IMR-90 (cell line): Measurements from ENCODE around the gene HGF. TPM values are rescaled to one million over a fixed set of nuclear protein-coding genes. Genes with fewer than 3 reads are reported as not detected.
A peak's percentile ranks its signal among the peaks of the same experiment; 100 is the strongest.

Experiments
- ATAC-seq: fragments of 200-7000 bp; cut with Tn5 transposase; 2 replicates; pipeline ENCODE4 v1.9.1; 2020; ENCODE audit warnings: low read depth, mild to moderate bottlenecking, moderate library complexity
- BruUV-seq: library from RNA; stranded (reverse); fragments of 400-500 nt; replicated peaks from 2 replicates; lab custom pipeline; 2021; lab: Mats Ljungman, UMichigan
- CTCF ChIA-PET: fragments of 300-600 bp; formaldehyde crosslinking; extraction: SDS; loops from one replicate; lab custom pipeline; 2021; ENCODE audit warnings: antibody characterized with exemption; lab: Yijun Ruan, JAX
- POLR2A ChIA-PET: fragments of 300-600 bp; sonication (Branson Sonifier 250); formaldehyde crosslinking; loops from one replicate; lab custom pipeline; 2022; ENCODE audit warnings: antibody characterized with exemption; ENCODE audit not compliant: unreplicated experiment; lab: Charles Lee
- DNase-seq: peaks from one replicate; pipeline ENCODE4 v3.0.0; 2013
- H2AFZ ChIP-seq: replicated peaks from 2 replicates; pipeline ENCODE3; 2013; ENCODE audit warnings: low read length, mild to moderate bottlenecking; ENCODE audit not compliant: poor library complexity
- H2AK5ac ChIP-seq: 2 replicates; pipeline ENCODE4 v1.6.1; 2013; ENCODE audit warnings: low read depth, low read length, inconsistent platforms
- H2AK9ac ChIP-seq: replicated peaks from 2 replicates; pipeline ENCODE3; 2013; ENCODE audit warnings: mild to moderate bottlenecking, low read depth, low read length, moderate library complexity; ENCODE audit not compliant: poor library complexity
- H2BK120ac ChIP-seq: 2 replicates; pipeline ENCODE4 v1.6.1; 2013; ENCODE audit warnings: low read depth, low read length, inconsistent platforms
- H2BK15ac ChIP-seq: 3 replicates; pipeline ENCODE4 v1.6.1; 2013; ENCODE audit warnings: low read depth, low read length, inconsistent platforms
- H2BK20ac ChIP-seq: 2 replicates; pipeline ENCODE4 v1.6.1; 2013; ENCODE audit warnings: low read depth, mild to moderate bottlenecking, inconsistent platforms, low read length, moderate library complexity
- H2BK5ac ChIP-seq: 2 replicates; pipeline ENCODE4 v1.6.1; 2013; ENCODE audit warnings: mild to moderate bottlenecking, low read depth, low read length, inconsistent platforms; ENCODE audit not compliant: poor library complexity, severe bottlenecking
- H3K14ac ChIP-seq: replicated peaks from 2 replicates; pipeline ENCODE4 v1.6.1; 2013; ENCODE audit warnings: low read depth, low read length, inconsistent platforms
- H3K18ac ChIP-seq: 2 replicates; pipeline ENCODE4 v1.6.1; 2013; ENCODE audit warnings: low read depth, low read length, control low read depth
- H3K23ac ChIP-seq: 2 replicates; pipeline ENCODE4 v1.6.1; 2013; ENCODE audit warnings: low read depth, low read length, inconsistent platforms
- H3K27ac ChIP-seq: 2 replicates; pipeline ENCODE4 v1.5.1; 2013; ENCODE audit warnings: mild to moderate bottlenecking, control low read depth, low read length; ENCODE audit not compliant: insufficient read depth
- H3K27me3 ChIP-seq: 2 replicates; pipeline ENCODE4 v1.6.1; 2013; ENCODE audit warnings: low read length; ENCODE audit not compliant: control insufficient read depth, insufficient read depth
- H3K36me3 ChIP-seq: 2 replicates; pipeline ENCODE4 v1.6.1; 2013; ENCODE audit warnings: low read length, mixed read lengths; ENCODE audit not compliant: control insufficient read depth, insufficient read depth
- H3K4ac ChIP-seq: 2 replicates; pipeline ENCODE4 v1.6.1; 2013; ENCODE audit warnings: low read depth, low read length, inconsistent platforms
- H3K4me1 ChIP-seq: 2 replicates; pipeline ENCODE4 v1.6.1; 2013; ENCODE audit warnings: low read length, mixed read lengths; ENCODE audit not compliant: control insufficient read depth, insufficient read depth
- H3K4me2 ChIP-seq: 2 replicates; pipeline ENCODE4 v1.6.1; 2013; ENCODE audit warnings: low read depth, mild to moderate bottlenecking, control low read depth, low read length, moderate library complexity
- H3K4me3 ChIP-seq: 2 replicates; pipeline ENCODE4 v1.5.1; 2013; ENCODE audit warnings: low read depth, mild to moderate bottlenecking, control low read depth, low read length, moderate library complexity; ENCODE audit not compliant: insufficient read depth
- H3K56ac ChIP-seq: 2 replicates; pipeline ENCODE4 v1.6.1; 2013; ENCODE audit warnings: low read length, inconsistent platforms; ENCODE audit not compliant: insufficient read depth; ENCODE audit errors: extremely low read depth
- H3K79me1 ChIP-seq, 2 experiments: 2 replicates each; pipeline ENCODE4 v1.6.1; 2013; ENCODE audit warnings: low read length in 2 of 2, inconsistent platforms in 1 of 2, low read depth in 1 of 2
- H3K9ac ChIP-seq: 2 replicates; pipeline ENCODE4 v1.6.1; 2013; ENCODE audit warnings: low read depth, low read length, control low read depth
- H3K9me1 ChIP-seq: 2 replicates; pipeline ENCODE4 v1.6.1; 2013; ENCODE audit warnings: low read length, inconsistent platforms; ENCODE audit not compliant: insufficient read depth
- H3K9me3 ChIP-seq: 2 replicates; pipeline ENCODE4 v1.6.1; 2013; ENCODE audit warnings: low read length; ENCODE audit not compliant: control insufficient read depth, insufficient read depth
- H4K20me1 ChIP-seq: 2 replicates; pipeline ENCODE4 v1.6.1; 2013; ENCODE audit warnings: low read length, inconsistent platforms; ENCODE audit not compliant: insufficient read depth
- H4K5ac ChIP-seq: 2 replicates; pipeline ENCODE4 v1.6.1; 2013; ENCODE audit warnings: mild to moderate bottlenecking, low read depth, low read length, control low read depth
- H4K8ac ChIP-seq, 2 experiments: 2 replicates each; pipeline ENCODE4 v1.6.1; 2013; ENCODE audit warnings: low read depth in 2 of 2, low read length in 2 of 2, control low read depth in 1 of 2, inconsistent platforms in 1 of 2
- H4K91ac ChIP-seq: 2 replicates; pipeline ENCODE4 v1.6.1; 2013; ENCODE audit warnings: low read depth, low read length, inconsistent platforms; ENCODE audit not compliant: insufficient read depth
- MAFK ChIP-seq: IDR thresholded peaks from 2 replicates; pipeline ENCODE4 v1.6.1; 2012; ENCODE audit warnings: low read depth, low read length, improper control_type of control experiment
- MAZ ChIP-seq: IDR thresholded peaks from 2 replicates; pipeline ENCODE4 v1.6.1; 2012; ENCODE audit warnings: low read depth, mild to moderate bottlenecking, low read length, improper control_type of control experiment, moderate library complexity, borderline replicate concordance
- WGBS, 2 experiments: methylation state at CpG; one replicate each; pipeline versions ENCODE4 v1.1.5 to v1.1.7; 2013; ENCODE audit warnings: missing lambda C conversion rate in 2 of 2; ENCODE audit not compliant: insufficient read length in 1 of 2; ENCODE audit errors: extremely low coverage in 2 of 2; 5-methylcytosine and 5-hydroxymethylcytosine counted together
- dilution Hi-C: fragments of 300-500 bp; cut with HindIII; formaldehyde crosslinking; loops from one replicate; pipeline ENCODE4 v1.14.3; 2018; ENCODE audit warnings: low sequenced_read_pairs; ENCODE audit not compliant: unreplicated experiment
- in situ Hi-C: fragments of 300-500 bp; cut with MboI; formaldehyde crosslinking; loops from 3 replicates; pipeline ENCODE4 v1.14.3; 2019; ENCODE audit warnings: low sequenced_read_pairs, inconsistent platforms, mixed read lengths
- intact Hi-C: fragments of 100-400 bp; cut with micrococcal nuclease; formaldehyde crosslinking; loops from 2 replicates; pipeline ENCODE4 v1.10.0; 2022
- polyA plus RNA-seq, 3 experiments: library from polyadenylated mRNA; depleted of rRNA; stranded (reverse); fragments of >200 nt; gene quantifications; 2 replicates each; pipeline ENCODE4 v1.2.3, GENCODE V29; 2012; ENCODE audit warnings: low replicate concordance in 1 of 3
- total RNA-seq: library from RNA; depleted of rRNA; stranded (reverse); fragments of >200 nt; gene quantifications from 2 replicates; pipeline ENCODE4 v1.2.3, GENCODE V29; 2012

The HGF gene
- total and polyA plus RNA-seq, 2 of the 4 experiments (the other 2 are of a cell fraction) = 16.8 to 50.9 TPM

DNA sequence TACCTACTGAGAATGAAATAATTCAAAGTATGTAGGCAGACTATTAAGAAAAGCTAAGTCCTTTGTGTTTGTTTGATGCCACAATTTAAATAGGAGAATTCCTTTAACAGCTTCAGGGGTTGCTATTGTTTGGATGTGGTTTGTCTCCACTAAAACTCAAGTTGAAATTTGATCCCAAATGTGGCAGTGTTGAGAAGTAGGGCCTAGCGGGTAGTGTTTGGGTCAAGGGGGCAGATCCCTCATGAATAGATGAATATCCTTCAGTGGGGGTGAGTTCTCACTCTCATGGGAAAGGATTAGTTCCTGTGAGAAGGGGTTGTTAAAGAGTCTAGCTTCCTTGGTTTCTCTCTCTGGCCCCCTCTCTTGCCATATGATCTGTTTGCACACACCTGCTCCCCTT, 97.0 kb downstream of the HGF start:
- H4K20me1 ChIP-seq = no peaks in the 10 kb centered on the region
- no peak overlapping the region for H3K4me2 ChIP-seq
- ATAC-seq (no peak), DNase-seq (no peak)
- CTCF ChIA-PET = interaction anchor here (1.3 kb wide), 1 partner anchor 10 kb away, joined by 3 read pairs; no protein-coding TSS in a partner anchor
- no peak overlapping the region for H3K27ac ChIP-seq
- in situ Hi-C loops = no loop called here
- no peak overlapping the region for H3K4me3 ChIP-seq
- H3K4ac ChIP-seq = no peak overlapping the region
- H3K9ac ChIP-seq = no peak overlapping the region
- H3K18ac ChIP-seq = no peak overlapping the region; the same call in 1 of the 2 replicates
- no peaks in the 10 kb centered on the region for H3K9me1 ChIP-seq
- peak overlapping the region; percentile 48; the same call in 1 of the 2 replicates for H4K5ac ChIP-seq
- no peak overlapping the region for H3K23ac ChIP-seq
- no CpG with 5 or more reads among the region's 1 CpG for WGBS, 2 experiments
- dilution Hi-C loops = no loop called here
- H4K91ac ChIP-seq = 0 out of 2 replicates have a peak overlapping the region, but pooled peaks have one; percentile 21
- no peak for TF ChIP-seq MAFK
- TF ChIP-seq MAZ = no peak
- H3K4me1 ChIP-seq = peaks cover 7% of the 10 kb centered on the region; the same call in 1 of the 2 replicates
- intact Hi-C loops = no loop called here
- no TSS peak for BruUV-seq
- H3K79me1 ChIP-seq = no peaks in the 10 kb centered on the region
- H2AK9ac ChIP-seq = no peak overlapping the region
- 0 out of 2 replicates have a peak overlapping the region, but pooled peaks have one; percentile 29 for H2BK20ac ChIP-seq
- no peak overlapping the region for H3K56ac ChIP-seq
- H3K14ac ChIP-seq = no peak overlapping the region
- H4K8ac ChIP-seq = peak overlapping the region in 1 of 2 experiments; percentile 31; a peak in 1 of 4 replicates
- POLR2A ChIA-PET = no interaction called here
- H3K9me3 ChIP-seq = peaks cover 8% of the 10 kb centered on the region; the same call in 1 of the 2 replicates
- H3K27me3 ChIP-seq = no peaks in the 10 kb centered on the region
- H2BK120ac ChIP-seq = peak overlapping the region; percentile 14; the same call in 1 of the 2 replicates
- H2AFZ ChIP-seq = no peak overlapping the region
- peak overlapping the region; percentile 49 for H2AK5ac ChIP-seq
- no peaks in the 10 kb centered on the region for H3K36me3 ChIP-seq
- 0 out of 3 replicates have a peak overlapping the region, but pooled peaks have one; percentile 70 for H2BK15ac ChIP-seq
- H2BK5ac ChIP-seq = no peak overlapping the region
